GM19467 (cell line): ENCODE results near the gene ZNF331.
"Not testable (repeated sequence)": the region's sequence is repeated elsewhere in the genome, so short reads cannot be mapped to it uniquely, and the experiment has no call there.

ENCODE experiments used
- ATAC-seq: cut with Tn5 transposase; IDR thresholded peaks from one replicate; pipeline ENCODE4 v1.9.1; 2021; ENCODE audit warnings: mild to moderate bottlenecking, moderate library complexity; ENCODE audit not compliant: unreplicated experiment

ZNF331 gene

DNA sequence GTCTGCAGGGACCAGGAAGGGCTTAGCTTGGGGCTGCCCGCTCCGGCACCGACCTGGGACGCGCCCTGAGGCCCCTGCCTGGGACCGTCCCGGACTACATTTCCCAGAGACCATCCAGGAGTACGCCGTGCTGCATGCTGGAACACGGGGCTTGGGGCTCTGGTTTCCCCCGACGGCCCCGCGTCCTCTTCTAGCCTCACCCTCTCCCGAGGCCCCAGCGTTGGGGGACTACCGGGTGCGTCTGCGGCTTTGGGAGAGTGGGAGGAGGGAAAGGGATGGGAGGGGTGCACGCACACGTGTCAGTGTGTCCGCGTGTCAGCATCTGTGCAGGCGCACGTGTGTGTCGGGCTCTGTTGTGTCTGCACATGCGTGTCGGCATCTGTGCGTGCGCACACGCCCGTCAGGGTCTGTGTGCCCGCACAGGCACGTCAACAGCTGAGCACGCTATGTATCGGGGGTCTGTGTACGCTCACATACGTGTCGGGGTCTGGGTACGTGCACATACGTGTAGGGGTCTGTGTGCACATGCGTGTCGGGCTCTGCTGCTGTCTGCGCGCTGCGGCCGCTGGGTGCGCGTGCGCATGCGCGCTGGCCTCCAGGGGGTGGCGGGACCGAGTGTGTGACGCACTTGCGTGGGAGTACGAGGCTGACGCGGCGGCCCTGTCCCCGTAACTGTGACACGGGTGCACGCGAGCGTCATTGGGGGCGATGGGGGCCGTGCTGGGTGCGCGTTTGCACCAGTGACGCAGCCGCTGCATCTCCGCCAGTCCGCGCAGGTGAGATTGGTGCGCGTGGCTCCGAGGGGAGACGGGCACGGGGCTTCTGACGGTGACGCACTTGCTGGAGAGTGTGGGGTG lies at the start of gene ZNF331:
ZNF331 (plus strand) TSS at position 625 of the 857 bp plus-strand sequence. CDS start 31,232 bp downstream, outside the sequence.
- ATAC-seq: peak; percentile 74

DNA sequence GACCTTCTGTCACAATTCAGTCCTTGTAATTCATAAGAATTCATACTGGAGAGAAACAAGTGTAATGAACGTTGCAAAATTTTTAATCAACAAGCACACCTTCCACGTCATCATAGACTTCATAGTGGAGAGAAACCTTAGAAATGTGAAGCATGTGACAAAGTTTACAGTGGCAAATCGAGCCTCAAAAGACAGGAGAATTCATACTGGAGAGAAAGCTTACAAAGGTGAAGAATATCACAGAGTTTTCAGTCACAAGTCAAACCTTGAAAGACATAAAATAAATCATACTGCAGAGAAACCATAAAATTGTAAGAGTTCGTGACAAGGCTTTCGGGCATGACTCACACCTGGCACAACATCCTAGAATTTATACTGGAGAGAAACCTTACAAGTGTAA lies 45.8 kb upstream of the ZNF331 start:
- ATAC-seq: no peak

DNA sequence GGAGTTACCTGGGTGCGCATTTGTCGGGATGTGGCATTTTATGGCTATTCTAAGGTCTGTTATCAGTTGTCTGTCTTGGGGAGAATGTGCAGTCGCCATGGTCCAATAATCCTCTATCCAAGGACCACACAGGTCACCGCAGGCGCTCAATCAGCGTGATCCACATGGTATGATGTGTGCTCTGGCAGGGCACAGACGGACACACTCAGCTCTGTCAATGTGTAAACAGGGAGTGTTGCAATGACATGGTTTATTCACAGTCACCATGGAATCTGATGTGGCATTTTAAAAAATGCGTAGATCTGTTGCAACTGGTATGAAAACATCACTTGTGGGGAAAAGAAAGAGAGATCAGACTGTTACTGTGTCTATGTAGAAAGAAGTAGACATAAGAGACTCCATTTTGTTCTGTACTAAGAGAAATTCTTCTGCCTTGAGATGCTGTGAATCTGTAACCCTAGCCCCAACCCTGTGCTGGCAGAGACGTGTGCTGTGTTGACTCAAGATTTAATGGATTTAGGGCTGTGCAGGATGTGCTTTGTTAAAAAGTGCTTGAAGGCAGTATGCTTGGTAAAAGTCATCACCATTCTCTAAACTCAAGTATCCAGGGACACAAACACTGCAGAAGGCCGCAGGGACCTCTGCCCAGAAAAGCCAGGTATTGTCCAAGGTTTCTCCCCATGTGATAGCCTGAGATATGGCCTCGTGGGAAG lies 40.5 kb upstream of the ZNF331 start:
- not testable (repeated sequence) for ATAC-seq

DNA sequence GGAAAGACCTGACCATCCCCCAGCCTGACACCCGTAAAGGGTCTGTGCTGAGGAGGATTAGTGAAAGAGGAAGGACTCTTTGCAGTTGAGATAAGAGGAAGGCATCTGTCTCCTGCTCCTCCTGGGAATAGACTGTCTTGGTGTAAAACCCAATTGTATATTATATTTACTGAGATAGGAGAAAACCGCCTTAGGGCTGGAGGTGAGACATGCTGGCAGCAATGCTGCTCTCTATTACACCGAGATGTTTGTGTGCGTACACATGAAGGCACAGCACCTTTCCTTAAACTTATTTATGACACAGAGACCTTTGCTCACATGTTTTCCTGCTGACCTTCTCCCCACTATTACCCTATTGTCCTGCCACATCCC lies 39.9 kb upstream of the ZNF331 start:
- not testable (repeated sequence) for ATAC-seq

DNA sequence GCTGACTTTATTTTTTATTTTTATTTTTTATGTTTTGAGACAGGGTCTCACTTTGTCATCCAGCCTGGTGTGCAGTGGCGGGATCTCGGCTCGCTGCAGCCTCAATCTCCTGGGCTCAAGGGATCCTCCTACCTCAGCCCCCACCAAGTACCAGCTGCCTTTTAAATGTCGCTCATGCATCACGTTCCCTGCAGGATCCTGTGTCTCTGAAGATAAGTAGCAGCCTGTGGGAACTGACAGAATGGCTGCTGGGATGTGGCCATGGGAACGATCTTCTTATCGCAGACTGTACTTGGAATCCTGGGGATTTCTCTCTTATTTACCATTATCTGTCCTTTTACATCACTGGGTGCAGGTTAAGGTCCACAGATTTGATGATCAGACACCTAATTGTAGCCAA lies 34.8 kb upstream of the ZNF331 start:
- ATAC-seq: not testable (repeated sequence)

DNA sequence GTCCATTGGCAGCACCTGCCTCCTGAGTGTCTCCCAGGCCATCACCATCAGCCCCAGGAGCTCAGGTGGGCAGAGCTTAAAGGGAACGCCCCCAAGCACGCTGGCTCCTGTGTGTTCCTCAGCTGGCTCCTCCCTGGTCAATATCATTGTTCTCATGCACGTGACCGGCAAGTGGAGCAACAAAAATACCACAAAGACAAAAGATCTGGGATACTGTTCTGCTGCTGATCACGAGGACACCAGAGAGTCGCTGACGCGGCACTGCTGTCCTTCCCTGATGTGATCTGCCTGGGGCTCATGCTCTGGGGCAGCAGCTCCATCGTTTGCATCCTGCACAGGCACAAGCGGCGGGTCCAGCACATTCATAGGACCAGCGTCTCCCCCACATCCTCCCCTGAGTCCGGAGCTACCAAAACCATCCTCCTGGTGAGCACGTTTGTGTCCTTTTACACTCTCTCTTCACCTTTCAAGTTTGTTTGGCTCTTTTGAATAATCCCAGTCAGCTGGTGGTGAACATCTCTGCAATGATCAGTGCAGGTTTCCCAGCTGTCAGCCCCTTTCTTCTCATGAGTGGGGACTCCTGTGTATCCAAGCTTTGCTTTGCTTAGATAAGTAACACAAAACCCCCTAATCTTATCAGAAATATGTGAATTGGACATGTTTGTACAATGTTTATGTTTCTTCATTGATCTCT lies 34.1 kb upstream of the ZNF331 start:
- ATAC-seq: not testable (repeated sequence)

DNA sequence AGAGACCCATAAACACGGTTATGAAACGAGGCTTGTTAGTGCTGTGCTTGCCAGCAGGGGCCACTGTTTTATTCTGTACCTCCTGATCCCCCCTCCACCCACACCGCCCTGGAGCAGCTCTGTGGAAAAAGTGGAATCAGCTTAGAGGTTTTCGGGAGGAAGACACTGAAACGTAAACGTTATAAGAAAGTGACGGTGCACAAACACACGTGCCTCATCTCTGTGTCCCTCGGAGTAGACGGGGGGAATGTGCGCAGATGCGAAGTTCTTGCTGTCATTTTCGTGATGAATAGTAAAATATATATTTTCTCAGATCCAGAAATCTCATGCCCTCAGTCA lies 33.6 kb upstream of the ZNF331 start:
- ATAC-seq: not testable (repeated sequence)

DNA sequence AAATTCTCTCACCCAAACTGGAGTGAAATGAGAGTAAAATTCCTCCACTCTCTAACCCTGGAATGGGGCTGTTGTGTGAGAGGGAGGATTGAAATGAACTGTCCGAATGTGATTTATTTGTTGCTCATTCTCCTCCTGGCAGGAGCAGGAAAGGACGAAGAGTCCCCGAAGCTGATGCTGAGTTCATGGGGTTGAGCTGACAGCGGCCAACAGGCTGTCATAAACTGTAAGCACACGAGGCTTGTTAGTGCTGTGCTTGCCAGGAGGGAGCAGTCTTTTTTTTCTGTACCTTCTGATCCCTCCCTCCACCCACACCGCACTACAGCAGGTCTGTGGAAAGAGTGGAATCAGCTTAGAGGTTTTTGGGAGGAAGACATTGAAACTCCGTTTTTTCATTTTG lies 33.1 kb upstream of the ZNF331 start:
- no peak for ATAC-seq

DNA sequence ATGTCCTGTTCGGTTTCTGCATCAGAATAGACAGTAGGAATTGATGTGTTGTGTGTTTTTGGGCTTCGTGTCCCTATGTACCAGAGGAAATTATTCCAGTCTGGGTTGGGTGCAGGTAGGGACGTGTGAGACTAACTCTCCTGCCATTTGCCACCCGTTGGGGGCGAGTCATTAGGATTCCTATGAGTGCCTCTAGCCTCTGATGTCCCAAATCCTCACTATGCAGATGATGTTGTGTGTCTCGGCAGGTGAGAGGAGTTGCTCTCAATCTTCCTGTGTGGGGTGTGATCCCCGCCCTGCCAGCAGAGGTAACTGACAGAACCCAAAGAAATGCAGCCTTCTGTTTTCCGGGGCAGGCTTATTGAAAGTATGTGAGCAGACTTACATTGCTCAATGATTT lies 31.2 kb upstream of the ZNF331 start:
- ATAC-seq: no peak

DNA sequence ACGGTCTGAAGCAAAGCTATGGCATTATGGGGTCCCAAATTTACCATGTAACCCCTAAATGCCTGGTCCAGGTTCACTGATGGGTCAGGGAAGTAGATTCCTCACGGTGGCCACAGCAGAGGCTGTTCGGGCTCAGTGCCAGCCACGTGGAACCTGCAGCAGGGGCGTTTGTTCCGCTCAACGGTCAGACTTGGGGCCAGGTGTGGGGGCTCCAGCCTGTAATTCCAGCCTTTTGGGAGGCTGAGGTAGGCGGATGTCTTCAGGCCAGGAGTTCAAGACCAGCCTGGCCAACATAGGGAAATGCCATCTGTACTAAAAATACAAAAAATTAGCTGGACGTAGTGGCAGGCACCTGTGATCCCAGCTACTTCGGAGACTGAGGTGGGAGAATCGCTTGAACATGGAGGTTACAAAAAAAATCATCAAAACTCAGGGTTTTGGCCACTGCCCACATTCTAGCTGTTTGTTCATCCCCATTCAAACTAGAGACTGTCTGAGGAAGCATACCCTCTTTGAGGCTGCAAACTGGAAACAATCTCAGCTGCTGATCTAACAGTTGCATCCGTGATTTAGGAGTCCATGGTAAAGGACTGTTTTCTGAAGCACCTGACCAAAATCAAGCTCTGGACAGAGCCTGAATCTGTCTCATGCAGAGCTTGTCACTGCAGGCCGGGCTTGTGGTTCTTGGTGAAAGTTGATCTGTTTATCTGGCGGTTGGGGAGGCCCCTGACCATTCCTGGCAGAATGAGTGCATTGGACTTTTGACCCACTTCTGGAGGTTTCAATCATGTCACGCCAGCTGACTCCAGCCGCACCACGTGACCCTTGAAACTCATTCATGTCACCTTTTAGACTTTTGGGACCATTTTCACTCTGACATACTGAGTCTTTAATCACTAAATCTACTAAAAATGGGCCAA lies 30.2 kb upstream of the ZNF331 start:
- no peak for ATAC-seq

DNA sequence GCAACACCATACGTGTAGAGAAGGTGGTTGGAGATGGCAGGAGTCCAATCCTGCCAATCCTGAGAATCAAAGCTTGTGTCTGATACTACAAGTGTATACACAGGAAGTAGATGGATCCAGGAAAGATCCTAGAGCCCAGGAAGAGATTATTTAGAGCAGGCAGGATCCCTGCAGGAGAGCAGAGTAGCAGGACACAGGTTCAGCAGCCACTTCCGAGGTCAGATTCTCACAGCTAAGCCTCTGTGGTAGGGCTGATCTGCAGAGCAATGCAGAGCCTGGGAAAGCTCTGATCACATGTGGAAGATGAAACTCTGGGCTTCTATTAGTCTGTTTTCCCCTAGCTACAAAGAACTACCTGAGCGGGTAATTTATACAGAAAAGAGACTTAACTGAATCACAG lies 28.5 kb upstream of the ZNF331 start:
- ATAC-seq: no peak

DNA sequence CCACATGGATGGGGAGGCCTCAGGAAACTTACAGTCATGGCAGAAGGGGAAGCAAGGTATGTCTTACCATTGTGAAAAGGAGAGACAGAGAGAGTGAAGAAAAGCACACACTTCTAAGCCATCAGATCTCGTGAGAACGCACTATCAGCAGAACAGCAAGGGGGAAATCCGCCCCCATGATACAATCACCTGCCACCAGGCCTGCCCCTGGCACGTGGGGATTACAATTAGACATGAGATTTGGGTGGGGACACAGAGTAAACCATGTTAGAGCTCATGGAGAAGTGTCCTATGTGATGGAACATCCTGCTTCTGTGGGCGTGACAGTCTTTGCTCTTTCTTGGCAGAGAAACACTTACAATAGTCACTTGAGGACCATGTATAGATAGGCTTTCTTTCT lies 28.1 kb upstream of the ZNF331 start:
- no peak for ATAC-seq

DNA sequence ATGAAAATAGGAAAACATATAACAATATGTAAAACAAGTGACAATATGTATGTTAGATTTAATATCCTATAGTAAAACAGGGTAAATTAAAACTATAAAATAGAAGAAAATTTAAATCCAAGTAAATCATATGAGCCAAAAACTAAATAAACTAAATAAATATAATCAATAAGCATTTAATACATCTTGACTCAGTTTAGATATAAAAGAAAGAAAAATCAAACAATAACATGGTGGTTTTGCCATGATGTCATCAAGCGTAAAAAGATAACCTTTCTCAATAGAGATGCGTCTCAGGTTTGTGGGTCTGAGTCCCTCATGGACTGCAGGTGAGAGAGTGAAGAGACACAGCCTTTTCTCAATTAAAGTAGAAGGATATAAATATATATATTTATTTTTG lies 26.6 kb upstream of the ZNF331 start:
- no peak for ATAC-seq

DNA sequence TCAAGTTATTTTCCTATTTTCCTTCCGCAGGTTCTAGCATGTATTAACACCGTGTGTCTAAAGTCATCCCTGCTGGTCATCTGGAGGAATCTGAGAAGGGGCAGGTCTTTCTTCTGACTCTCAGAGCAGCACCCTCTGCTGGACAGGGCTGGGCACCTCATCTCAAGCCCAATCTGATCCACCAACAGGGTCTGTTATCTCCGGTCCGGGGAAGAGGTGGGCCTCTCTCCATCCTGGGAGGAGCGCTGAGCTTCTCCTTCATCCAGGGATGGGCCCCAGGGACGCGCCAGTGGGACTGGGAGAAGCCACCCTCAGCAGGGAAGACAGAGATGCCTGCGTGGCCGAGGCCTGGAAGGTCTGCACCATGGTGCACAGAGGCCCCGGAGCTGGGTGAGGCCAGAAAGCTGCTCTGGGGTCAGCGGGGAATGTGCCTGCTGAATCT lies 26.0 kb upstream of the ZNF331 start:
- no peak for ATAC-seq

DNA sequence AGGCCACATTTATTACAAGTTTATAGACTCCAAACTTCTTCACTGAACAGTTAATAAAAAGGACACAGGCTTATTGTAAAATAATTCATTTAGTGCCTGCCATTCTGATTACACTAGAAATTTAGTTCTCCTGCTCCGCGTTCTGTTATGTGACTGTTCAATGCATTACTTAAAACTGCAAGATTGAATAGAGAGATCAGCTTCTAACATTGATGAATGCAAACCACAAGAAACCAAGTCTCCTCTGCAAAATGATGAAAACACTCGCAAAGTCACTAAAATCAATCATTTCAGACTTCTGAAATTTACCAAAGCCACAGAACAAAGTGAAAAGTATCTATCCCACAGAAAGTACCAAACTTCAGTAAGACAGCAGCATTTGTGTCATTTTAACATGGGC lies 22.9 kb upstream of the ZNF331 start:
- ATAC-seq: not testable (repeated sequence)

DNA sequence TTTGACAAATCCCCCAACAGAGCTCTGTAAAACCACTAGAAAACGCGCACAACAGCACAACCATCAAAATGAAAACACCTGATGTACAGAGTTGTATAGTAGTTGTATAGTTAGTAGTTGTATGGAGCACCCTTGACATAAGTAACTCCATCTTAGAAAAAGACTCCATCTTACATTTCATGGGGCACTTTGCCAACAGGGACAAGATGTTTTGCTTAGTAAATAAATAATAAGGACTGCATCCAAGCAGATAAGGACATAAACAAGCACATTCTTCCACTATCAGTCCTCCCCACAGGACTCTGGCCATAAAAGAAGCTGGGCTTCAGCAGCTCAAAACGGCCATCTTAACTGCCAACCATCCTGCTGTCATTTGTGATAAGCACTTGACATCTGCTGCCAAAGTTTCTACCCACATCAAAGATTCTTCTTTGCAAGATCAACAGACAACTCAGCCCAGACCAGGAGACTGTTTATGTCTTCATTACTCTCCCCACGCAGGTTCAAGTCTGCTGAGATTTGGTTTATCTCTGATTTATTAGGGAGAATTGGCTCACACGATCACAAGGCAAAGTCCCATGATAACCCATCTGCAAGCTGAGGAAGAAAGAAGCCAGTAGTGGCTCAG lies 20.7 kb upstream of the ZNF331 start:
- no peak for ATAC-seq

DNA sequence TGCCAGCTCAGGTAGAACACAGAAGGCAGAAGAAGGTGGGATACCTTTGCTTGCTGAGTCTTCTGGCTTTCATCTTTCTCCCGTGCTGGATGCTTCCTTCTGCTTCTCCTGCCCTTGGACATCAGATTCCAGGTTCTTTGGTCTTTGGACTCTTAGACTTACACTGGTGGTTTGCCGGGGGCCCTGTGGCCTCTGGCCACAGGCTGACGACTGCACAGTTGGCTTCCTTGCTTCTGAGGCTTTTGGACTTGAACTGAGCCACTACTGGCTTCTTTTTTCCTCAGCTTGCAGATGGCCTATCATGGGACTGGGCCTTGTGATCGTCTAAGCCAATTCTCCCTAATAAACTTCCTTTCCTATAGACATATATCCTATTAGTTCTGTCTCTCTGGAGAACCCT lies 19.8 kb upstream of the ZNF331 start:
- ATAC-seq: no peak

DNA sequence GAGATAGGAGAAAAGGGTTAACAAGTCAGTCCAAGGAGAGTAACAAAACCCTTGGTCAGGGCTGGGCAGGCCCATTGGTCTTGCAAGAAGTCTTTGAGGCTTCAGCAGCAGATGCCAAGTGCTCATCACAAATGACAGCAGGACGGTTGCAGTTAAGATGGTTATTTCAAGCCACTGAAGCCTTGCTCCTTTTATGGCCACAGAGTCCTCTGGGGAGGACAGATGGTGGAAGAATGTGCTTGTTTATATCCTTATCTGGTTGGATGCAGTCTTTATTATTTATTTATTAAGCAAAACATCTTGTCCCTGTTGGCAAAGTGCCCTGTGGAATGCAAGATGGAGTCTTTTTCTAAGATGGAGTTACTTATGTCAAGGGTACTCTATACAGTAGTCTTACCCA lies 19.2 kb upstream of the ZNF331 start:
- ATAC-seq: no peak

DNA sequence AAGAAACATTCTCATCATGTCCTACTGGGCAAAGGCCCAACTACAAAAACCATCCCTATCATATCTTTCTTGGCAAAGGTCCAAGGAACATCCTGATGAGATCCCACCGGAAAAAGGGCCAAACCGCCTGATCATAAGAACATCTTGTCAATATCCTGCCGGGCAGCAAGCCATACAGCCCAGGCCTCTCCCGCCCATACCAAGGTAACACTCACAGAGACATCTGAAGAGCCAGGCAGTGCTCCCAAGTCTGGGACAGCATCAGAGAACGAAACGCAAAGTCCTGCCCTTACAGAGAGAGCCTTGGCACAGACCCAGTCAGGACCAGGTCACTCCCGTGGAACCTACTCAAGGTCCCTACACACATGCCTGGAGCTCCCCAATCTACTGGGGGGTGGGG lies 18.5 kb upstream of the ZNF331 start:
- ATAC-seq: no peak

DNA sequence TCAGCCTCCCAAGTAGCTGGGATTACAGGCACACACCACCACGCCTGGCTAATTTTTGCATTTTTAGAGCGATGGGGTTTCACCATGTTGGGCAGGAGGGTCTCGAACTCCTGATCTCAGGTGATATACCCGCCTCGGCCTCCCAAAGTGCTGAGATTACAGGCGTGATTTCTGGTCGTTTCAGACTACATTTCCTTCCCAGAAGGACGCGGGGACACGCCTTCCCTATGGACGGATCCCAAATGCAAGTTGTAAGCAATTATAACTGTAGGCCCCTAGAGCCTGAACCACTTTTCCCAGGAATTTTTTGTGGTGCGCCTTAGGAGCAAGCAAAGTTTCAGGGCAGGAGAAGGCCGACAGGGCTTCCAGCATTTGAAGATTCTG lies 17.8 kb upstream of the ZNF331 start:
- no peak for ATAC-seq
